A549 (cell line): ENCODE measurements around the gene TRAM2. TPM values are rescaled to one million over a fixed set of nuclear protein-coding genes. Genes with fewer than 3 reads are reported as not detected.

Source experiments
- ATAC-seq, 2 experiments: fragments of 200-7000 bp in 1 of 2; fragments of >200 bp in 1 of 2; cut with Nextera tagmentation in 1 of 2; cut with Tn5 transposase in 1 of 2; 3 replicates each; pipeline versions ENCODE4 v1.8.0 to v1.9.1; 2018 to 2020; ENCODE audit warnings: mild to moderate bottlenecking in 1 of 2, moderate library complexity in 1 of 2
- CTCF ChIA-PET: fragments of 300-600 bp; sonication (Branson Sonifier 250); formaldehyde crosslinking; extraction: SDS; loops from one replicate; lab custom pipeline; 2021; ENCODE audit warnings: antibody characterized with exemption, inconsistent platforms; lab: Yijun Ruan, JAX
- POLR2A ChIA-PET: fragments of 350-600 bp; formaldehyde crosslinking; extraction: SDS; loops from one replicate; lab custom pipeline; 2021; ENCODE audit warnings: antibody characterized with exemption, inconsistent platforms; lab: Yijun Ruan, JAX
- DNase-seq, 2 experiments: peaks; one replicate each; pipeline versions ENCODE4 v3.0.0 to v3.0.0-alpha.2; 2011 to 2016; ENCODE audit warnings: low read depth in 1 of 2, low spot score in 1 of 2
- FAIRE-seq: peaks from 2 replicates; lab custom pipeline; 2011; peaks lifted over from hg19 to GRCh38; lab: Jason Lieb, UNC
- H3K27ac ChIP-seq, 2 experiments: fragments of >200 bp; sonication (Bioruptor Twin); formaldehyde crosslinking; 3 replicates each; pipeline ENCODE4 v1.5.1; 2016 to 2017
- H3K4me1 ChIP-seq: fragments of >200 bp; sonication (Bioruptor Twin); formaldehyde crosslinking; 3 replicates; pipeline ENCODE4 v1.6.1; 2016
- H3K4me2 ChIP-seq: fragments of >200 bp; sonication (Bioruptor Twin); formaldehyde crosslinking; 3 replicates; pipeline ENCODE4 v1.6.1; 2016
- H3K4me3 ChIP-seq: fragments of >200 bp; sonication (Bioruptor Twin); formaldehyde crosslinking; 3 replicates; pipeline ENCODE4 v1.5.1; 2016
- H3K9me3 ChIP-seq: fragments of >200 bp; sonication (Bioruptor Twin); formaldehyde crosslinking; 3 replicates; pipeline ENCODE4 v1.6.1; 2016
- CEBPB ChIP-seq, 2 experiments: fragments of >200 bp in 1 of 2; sonication (Bioruptor Twin) in 1 of 2; formaldehyde crosslinking in 1 of 2; IDR thresholded peaks; 2 replicates each; pipeline ENCODE4 v1.6.1; 2012 to 2016
- CTCF ChIP-seq: fragments of >200 bp; sonication (Bioruptor Twin); formaldehyde crosslinking; IDR thresholded peaks from 3 replicates; pipeline ENCODE4 v1.5.1; 2016
- HOXB13 ChIP-seq: fragments of 250-450 bp; sonication (Bioruptor Pico); IDR thresholded peaks from 2 replicates; pipeline ENCODE4 v1.5.0; 2020; ENCODE audit warnings: low read depth, mild to moderate bottlenecking, moderate library complexity
- KDM5A ChIP-seq: fragments of 200-600 bp; sonication (generic); IDR thresholded peaks from 2 replicates; pipeline ENCODE4 v1.6.1; 2016; ENCODE audit warnings: antibody characterized with exemption, mild to moderate bottlenecking
- MAFK ChIP-seq: fragments of 450-650 bp; IDR thresholded peaks from 2 replicates; pipeline ENCODE4 v1.6.1; 2014; ENCODE audit not compliant: partially characterized antibody
- PHF8 ChIP-seq: fragments of 200-600 bp; sonication (generic); IDR thresholded peaks from 2 replicates; pipeline ENCODE4 v1.6.1; 2016; ENCODE audit warnings: low read depth, mild to moderate bottlenecking, antibody characterized with exemption, moderate library complexity, borderline replicate concordance
- RAD21 ChIP-seq, 2 experiments: fragments of >200 bp in 1 of 2; sonication (Bioruptor Twin) in 1 of 2; formaldehyde crosslinking in 1 of 2; IDR thresholded peaks in 1 of 2; conservative IDR thresholded peaks in 1 of 2; 2 replicates in 1 of 2; 3 replicates in 1 of 2; pipeline ENCODE4 v1.6.1; 2012 to 2018; ENCODE audit warnings: inconsistent platforms in 1 of 2
- REST ChIP-seq: fragments of 200-600 bp; sonication (generic); IDR thresholded peaks from 2 replicates; pipeline ENCODE4 v1.6.1; 2016; ENCODE audit warnings: antibody characterized with exemption, mild to moderate bottlenecking, moderate library complexity
- RNF2 ChIP-seq: fragments of 200-600 bp; sonication (generic); IDR thresholded peaks from 2 replicates; pipeline ENCODE4 v1.6.1; 2016; ENCODE audit warnings: low read depth, mild to moderate bottlenecking, antibody characterized with exemption, moderate library complexity, borderline replicate concordance
- ZNF302 ChIP-seq: fragments of 250-450 bp; sonication (Bioruptor Pico); IDR thresholded peaks from 2 replicates; pipeline ENCODE4 v1.9.0; 2021; ENCODE audit warnings: inconsistent platforms, mild to moderate bottlenecking, moderate library complexity
- ZSCAN20 ChIP-seq: fragments of 250-450 bp; sonication (Bioruptor Pico); IDR thresholded peaks from 2 replicates; pipeline ENCODE4 v1.8.0; 2022; ENCODE audit warnings: mild to moderate bottlenecking, moderate library complexity
- WGBS: methylation state at CpG from one replicate; pipeline ENCODE4 v1.1.6; 2017; ENCODE audit errors: missing lambda C conversion rate; 5-methylcytosine and 5-hydroxymethylcytosine counted together
- polyA plus RNA-seq, 4 experiments: library from polyadenylated mRNA; depleted of rRNA in 3 of 4; stranded (reverse); fragments of >200 nt; fragmentation: RNase III in 1 of 4; extraction: RNeasy Plus Mini Kit Qiagen cat#74134 plus additional on column Dnase treatment in 1 of 4; gene quantifications; 2 replicates in 3 of 4; 3 replicates in 1 of 4; pipeline ENCODE4 v1.2.3, GENCODE V29; 2011 to 2017
- TF ChIP-seq, protein P1 (sequence below): fragments of 450-650 bp; IDR thresholded peaks from 2 replicates; pipeline ENCODE4 v1.6.1; 2014; ENCODE audit warnings: antibody characterized with exemption

Gene TRAM2
- polyA plus RNA-seq, 2 of the 4 experiments (the other 2 are of a cell fraction): 16.4 to 25.4 TPM

DNA sequence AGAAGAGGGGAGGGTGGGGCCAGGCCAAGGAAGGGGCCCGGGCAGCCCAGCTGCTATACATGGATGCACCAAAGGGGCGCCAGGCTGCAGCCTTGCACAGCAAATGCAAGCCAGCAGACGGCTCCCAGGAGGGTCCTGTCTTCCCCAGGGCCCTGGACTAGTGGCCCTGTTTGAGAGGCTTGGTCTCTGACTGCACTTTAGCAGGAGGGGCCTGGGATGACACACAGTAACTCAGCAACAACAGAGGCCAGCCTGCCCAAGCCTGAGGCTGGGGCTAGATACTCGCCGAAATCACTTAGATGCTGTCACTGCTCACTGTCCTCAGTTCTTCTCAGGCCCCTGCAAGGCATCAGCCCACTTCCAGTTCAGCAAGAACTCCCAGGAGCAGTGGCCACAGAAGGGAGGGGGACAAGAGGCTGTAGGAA lies 73.5 kb downstream of the TRAM2 start:
- ChIA-PET POLR2A (interaction anchor here (1.3 to 2.5 kb wide), 4 partner anchors 14 to 83 kb away, joined by 5 to 19 read pairs (median 8); partner anchors contain the start of genes EFHC1 and TRAM2), CTCF (interaction anchor here (1.1 to 6.6 kb wide), 5 partner anchors 64 to 95 kb away, joined by 3 to 29 read pairs (median 4); partner anchors contain the start of gene TRAM2)
- ATAC-seq (peak; percentile 41 to 62), DNase-seq (peak in 1 of 2 experiments; percentile 54), FAIRE-seq (no peak)
- H3K4me2 ChIP-seq: peak overlapping the region; percentile 63
- H3K4me1 ChIP-seq: peaks cover 50% of the 10 kb centered on the region
- peak overlapping the region; percentile 82 to 97 for H3K27ac ChIP-seq
- WGBS: no CpG with 5 or more reads among the region's 5 CpGs
- H3K4me3 ChIP-seq: no peak overlapping the region; the same call in 2 of the 3 replicates
- H3K9me3 ChIP-seq: no peaks in the 10 kb centered on the region
- TF ChIP-seq ZNF302 (CRISPR knock-in tag) (no peak), ZSCAN20 (CRISPR knock-in tag) (no peak), RAD21 (conservative IDR thresholded peaks at IDR 0.05 in 1 of 2, IDR thresholded peaks at IDR 0.05 in 1 of 2) (peak in 1 of 2 experiments; percentile 46; a peak in 3 of 5 replicates), CTCF (peak; percentile 12; the same call in 1 of the 3 replicates), RNF2 (no peak), HOXB13 (CRISPR knock-in tag) (no peak), REST (no peak), KDM5A (no peak), PHF8 (no peak)
- TF ChIP-seq, protein P1, sequence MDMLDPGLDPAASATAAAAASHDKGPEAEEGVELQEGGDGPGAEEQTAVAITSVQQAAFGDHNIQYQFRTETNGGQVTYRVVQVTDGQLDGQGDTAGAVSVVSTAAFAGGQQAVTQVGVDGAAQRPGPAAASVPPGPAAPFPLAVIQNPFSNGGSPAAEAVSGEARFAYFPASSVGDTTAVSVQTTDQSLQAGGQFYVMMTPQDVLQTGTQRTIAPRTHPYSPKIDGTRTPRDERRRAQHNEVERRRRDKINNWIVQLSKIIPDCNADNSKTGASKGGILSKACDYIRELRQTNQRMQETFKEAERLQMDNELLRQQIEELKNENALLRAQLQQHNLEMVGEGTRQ: no peak

DNA sequence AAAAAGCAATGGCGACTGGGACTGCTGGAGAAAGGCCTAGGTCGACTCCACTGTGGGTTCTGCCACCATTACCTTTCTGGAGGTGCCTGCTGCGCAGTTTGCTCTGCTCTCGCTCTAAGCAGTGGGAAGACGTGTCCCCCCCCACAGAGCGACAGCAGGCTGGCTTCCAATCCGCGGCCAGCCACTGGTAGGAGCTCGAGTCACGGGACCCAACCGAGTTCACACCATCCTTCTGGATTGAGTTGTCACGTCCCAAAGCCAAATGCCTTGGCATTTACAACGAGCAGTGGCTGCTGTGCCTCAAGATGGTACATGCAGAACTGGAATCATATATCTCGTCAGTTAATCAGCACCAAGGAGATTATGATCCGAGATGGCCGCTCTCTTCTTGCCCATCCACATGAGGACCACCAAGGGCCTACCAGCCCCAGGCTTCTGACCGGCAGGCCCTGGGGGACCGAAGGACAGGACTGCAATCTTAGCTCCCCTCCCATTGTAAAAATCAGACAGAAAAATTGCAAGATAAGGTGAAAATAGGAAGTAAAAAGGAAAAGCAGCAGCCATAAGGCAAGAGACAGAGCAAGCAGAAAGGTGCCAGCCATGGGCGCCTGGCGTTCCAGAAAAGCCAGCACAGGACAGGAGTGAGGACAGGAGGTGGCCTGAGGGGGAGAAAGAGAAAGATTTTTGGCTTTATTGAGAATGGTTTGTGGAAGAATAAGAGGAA lies 74.4 kb downstream of the TRAM2 start:
- DNase-seq: no peak
- Histone ChIP-seq H3K4me3 (no peak overlapping the region), H3K4me2 (peak overlapping the region; percentile 63; the same call in 1 of the 3 replicates), H3K27ac (peak overlapping the region; percentile 82 to 97), H3K9me3 (no peaks in the 10 kb centered on the region), H3K4me1 (peaks cover 42% of the 10 kb centered on the region)
- POLR2A ChIA-PET: interaction anchor here (2.2 kb wide), 1 partner anchor 75 kb away, joined by 19 read pairs; the partner anchor contains the start of gene TRAM2
- no peak for FAIRE-seq
- 84% methylated on average over 18 of the region's 20 CpGs for WGBS
- TF ChIP-seq CEBPB (IDR thresholded peaks at IDR 0.05): no peak
- peak; percentile 14 for TF ChIP-seq MAFK
- ATAC-seq: no peak
- CTCF ChIA-PET: interaction anchor here (0.7 to 6.6 kb wide), 5 partner anchors 64 to 96 kb away, joined by 3 to 29 read pairs (median 3); partner anchors contain the start of gene TRAM2
